22Rv1 (cell line): ENCODE measurements around the gene SLC1A5.

Source experiments
- CTCF ChIP-seq: fragments of 450-650 bp; IDR thresholded peaks from 2 replicates; pipeline ENCODE4 v1.5.1; 2017; ENCODE audit warnings: mild to moderate bottlenecking
- ZFX ChIP-seq: fragments of 450-650 bp; IDR thresholded peaks from 2 replicates; pipeline ENCODE4 v1.6.1; 2017; ENCODE audit warnings: antibody characterized with exemption, borderline replicate concordance

- TF ChIP-seq CTCF (no peak), ZFX (no peak)
These were observed 3.5 kb upstream of the SLC1A5 start for GRCh38 chr19:46791944-46792343.
